Fibroblast of the aortic adventitia (primary cell): ENCODE data around the gene LINGO4. TPM values are rescaled to one million over a fixed set of nuclear protein-coding genes. Genes with fewer than 3 reads are reported as not detected.
A peak's percentile ranks its signal among the peaks of the same experiment; 100 is the strongest.

Source experiments
- DNase-seq: peaks from one replicate; pipeline ENCODE4 v3.0.0-alpha.2; 2010; ENCODE audit warnings: low read depth
- H3K4me3 ChIP-seq: 2 replicates; pipeline ENCODE4 v1.5.1; 2011; ENCODE audit warnings: low read depth, mild to moderate bottlenecking, control low read depth, low read length, moderate library complexity
- total RNA-seq: library from RNA; depleted of rRNA; stranded (reverse); fragments of >200 nt; gene quantifications from 2 replicates; pipeline ENCODE4 v1.2.3, GENCODE V29; 2012; ENCODE audit warnings: low replicate concordance
- TF ChIP-seq, protein P1 (sequence below): IDR thresholded peaks from 2 replicates; pipeline ENCODE4 v1.5.1; 2011; ENCODE audit warnings: mild to moderate bottlenecking, low read length, control low read depth, inconsistent platforms; ENCODE audit not compliant: insufficient read depth

LINGO4 gene
- total RNA-seq, 1 donor: not detected

DNA sequence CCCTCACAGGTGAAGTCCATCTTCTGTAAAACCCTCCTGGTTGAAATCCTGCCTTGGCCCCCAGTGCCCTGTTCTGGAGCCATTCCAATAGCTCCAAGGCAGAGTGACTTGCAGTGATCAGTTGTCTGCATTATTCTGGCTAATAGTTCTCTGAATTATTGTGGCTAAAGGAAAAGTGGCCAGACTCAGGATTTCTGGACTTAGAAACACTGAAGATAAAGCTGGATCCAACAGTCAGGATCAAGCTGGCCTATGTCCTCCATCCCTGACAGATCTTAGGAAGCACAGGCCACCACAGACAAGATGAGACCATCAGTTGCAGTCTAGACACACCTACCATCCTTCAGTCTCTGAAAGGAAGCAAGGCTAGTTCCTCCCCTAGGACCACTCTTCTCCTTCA, 35.2 kb upstream of the LINGO4 start:
- DNase-seq: no peak
- no peak overlapping the region for H3K4me3 ChIP-seq
- TF ChIP-seq, protein P1, sequence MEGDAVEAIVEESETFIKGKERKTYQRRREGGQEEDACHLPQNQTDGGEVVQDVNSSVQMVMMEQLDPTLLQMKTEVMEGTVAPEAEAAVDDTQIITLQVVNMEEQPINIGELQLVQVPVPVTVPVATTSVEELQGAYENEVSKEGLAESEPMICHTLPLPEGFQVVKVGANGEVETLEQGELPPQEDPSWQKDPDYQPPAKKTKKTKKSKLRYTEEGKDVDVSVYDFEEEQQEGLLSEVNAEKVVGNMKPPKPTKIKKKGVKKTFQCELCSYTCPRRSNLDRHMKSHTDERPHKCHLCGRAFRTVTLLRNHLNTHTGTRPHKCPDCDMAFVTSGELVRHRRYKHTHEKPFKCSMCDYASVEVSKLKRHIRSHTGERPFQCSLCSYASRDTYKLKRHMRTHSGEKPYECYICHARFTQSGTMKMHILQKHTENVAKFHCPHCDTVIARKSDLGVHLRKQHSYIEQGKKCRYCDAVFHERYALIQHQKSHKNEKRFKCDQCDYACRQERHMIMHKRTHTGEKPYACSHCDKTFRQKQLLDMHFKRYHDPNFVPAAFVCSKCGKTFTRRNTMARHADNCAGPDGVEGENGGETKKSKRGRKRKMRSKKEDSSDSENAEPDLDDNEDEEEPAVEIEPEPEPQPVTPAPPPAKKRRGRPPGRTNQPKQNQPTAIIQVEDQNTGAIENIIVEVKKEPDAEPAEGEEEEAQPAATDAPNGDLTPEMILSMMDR: no peak

DNA sequence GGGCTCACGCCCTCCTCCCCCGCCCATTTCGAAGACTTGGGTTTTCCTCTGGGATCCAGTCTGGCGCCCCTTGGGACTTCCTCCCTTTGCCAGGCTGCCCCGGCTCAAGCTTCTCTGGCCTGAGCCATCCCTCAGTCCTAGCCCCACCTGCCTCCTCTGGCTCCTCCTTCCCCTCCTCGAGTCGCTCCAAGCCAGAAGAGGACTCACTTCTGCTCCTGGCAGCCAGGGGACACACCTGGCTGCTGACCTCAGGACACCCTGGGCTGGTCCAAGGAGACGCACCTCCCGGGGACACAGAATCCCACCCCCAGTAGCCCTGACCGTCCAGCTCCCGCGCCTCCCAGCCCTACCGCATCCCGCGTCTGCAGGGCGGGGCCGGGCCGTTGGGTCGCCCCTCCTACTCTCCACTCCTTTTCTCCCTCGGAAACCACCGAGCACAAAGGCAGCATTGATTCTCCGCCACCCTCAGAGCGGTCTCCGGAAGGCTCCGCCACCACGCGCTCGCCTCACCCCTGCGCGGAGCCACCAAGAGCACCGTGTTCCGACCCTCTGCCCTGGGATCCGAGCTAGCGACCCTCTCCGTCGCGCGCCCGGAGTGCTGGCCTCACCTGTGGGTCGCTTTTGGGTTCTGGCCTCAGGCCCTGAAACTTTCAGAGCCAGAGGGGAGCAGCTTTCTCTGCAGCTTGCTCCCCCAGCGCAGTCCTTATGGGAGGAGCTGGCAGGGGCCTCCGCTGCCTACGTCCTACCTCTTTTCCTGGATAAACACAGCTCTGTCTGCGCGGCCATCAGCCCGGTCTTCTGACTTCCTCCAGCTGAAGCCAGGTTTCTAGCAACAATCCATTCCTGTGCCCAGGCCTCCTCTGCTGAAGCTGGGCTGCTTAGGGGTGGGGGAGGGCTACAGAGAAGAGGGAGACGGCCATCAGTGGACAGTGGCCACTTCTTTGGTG, 34.5 kb upstream of the LINGO4 start, which contains the start of gene C2CD4D:
TSS of gene C2CD4D (minus strand) at position 364 of the 947 bp plus-strand sequence. CDS start 831 bp downstream, outside the sequence.
- TF ChIP-seq, protein P1: no peak
- no peak for DNase-seq
- peak within 1 kb of the TSS; percentile 22 for H3K4me3 ChIP-seq

DNA sequence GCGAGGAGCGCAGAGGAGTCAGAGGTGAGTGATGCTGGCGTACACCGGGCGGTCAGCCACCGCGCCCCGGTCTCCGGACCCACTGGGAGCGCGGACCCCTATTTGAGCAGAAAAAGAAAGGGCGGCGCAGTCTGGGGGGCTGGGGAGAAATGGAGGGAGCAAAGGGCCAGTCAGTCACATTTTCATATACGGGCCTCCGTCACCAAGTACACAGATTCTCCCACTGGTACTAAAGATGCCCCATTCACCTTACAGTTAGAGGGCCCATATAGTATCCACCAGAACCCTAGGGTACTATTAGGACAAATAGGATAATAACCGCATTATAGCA, 33.8 kb upstream of the LINGO4 start:
- TF ChIP-seq, protein P1: no peak
- H3K4me3 ChIP-seq: peak overlapping the region; percentile 22
- DNase-seq: no peak

DNA sequence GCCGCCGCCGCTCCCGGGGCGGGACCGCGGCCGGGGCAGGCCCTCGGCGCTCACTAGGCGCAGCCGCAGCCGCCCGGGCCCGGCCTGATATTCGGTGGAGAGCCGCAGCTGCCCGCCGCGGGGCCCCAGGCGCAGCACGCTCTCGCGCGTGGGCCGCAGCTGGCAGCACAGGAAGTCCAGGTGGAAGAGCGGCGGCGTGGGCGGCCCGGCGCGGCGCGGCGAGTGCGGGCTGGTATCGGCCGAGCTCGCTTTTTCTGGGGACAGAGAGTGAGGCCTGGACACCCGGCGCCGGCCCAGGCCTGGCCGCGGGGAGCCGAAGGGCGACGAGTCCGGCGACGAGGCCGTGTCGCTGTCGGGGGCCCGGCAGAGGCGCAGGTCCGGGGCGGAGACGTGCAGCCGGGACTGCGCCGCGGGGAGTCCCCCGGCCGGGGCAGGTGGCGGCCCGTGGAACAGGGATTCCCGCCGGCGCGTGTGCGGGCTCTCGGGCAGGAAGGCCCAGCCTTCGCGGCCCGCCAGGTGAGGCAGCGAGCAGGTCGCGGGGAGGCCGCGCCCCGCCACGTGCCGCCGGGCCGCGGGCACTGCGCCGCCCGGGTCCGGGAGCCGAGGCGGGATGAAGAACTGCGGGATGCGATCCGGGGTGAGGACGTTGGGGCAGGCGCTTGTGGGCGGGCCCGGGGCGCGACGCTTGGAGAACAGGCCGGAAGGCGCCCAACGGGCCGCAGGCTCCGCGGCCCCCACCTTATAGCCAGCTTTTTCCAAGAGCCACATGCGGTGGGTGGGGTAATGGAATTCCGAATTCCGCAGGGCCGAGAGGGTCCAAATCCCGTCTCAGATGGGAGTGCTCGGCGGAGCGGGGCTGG, 33.2 kb upstream of the LINGO4 start:
- peak overlapping the region; percentile 37 for H3K4me3 ChIP-seq
- TF ChIP-seq, protein P1: no peak
- no peak for DNase-seq

DNA sequence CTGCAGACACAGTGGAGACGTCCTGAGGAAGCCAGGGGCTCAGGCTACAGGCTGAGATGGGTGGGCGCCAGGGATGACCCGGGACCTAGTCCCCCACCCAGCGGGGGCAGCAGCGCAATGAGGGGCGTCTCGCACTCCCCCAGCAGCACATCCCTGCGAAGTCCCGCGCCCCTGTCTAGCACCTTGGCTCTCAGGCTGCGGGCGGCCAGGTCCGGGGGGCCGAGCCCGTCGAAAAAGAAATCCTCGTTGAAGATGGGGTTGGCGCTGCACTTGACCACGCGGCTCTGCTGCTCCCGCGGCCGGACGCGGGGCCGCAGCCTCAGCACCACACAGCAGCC, 32.6 kb upstream of the LINGO4 start:
- DNase-seq: no peak
- TF ChIP-seq, protein P1: no peak
- peak overlapping the region; percentile 17 for H3K4me3 ChIP-seq

DNA sequence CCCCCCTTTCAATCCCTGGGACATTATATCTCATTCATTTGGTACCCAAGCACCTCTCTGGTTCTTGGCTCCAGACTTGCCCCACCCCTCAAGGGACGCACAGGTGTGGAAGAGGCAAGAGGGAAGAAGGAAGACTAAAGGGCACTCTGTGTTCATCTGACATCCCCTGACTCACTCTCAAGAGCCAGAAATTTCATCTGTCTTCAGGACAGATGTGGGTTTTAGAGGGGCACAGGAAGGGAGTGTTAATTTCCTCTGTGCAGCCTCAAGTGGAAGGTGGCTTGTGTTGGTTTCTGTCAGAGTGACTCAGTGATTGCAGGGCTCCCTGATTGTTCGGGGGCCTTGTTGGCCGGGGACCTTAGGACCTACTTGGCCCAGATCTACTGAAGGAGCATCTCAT, 32.0 kb upstream of the LINGO4 start:
- TF ChIP-seq, protein P1: no peak
- DNase-seq: no peak
- no peak overlapping the region for H3K4me3 ChIP-seq
